K562 (cell line): ENCODE results near the gene HSPE1. TPM values are rescaled to one million over a fixed set of nuclear protein-coding genes. Genes with fewer than 3 reads are reported as not detected.

Experiments used
- ATAC-seq: fragments of 200-7000 bp; cut with Tn5 transposase; 3 replicates; pipeline ENCODE4 v1.9.1; 2020; ENCODE audit warnings: moderate library complexity
- BruUV-seq: library from RNA; stranded (reverse); fragments of 400-500 nt; replicated peaks from 2 replicates; lab custom pipeline; 2021; lab: Mats Ljungman, UMichigan
- CTCF ChIA-PET: fragments of 300-600 bp; formaldehyde crosslinking; extraction: SDS; loops from one replicate; lab custom pipeline; 2021; ENCODE audit warnings: low intra/inter-chr PET ratio; lab: Yijun Ruan, JAX
- POLR2A ChIA-PET: fragments of 300-600, 350-650 bp; sonication (Branson Sonifier 250); formaldehyde crosslinking; extraction: SDS; loops from one replicate; lab custom pipeline; 2021; ENCODE audit warnings: antibody characterized with exemption, inconsistent platforms; lab: Yijun Ruan, JAX
- DNase-seq, 4 experiments: peaks; one replicate each; pipeline versions ENCODE4 v3.0.0 to v3.0.0-alpha.2; 2011 to 2018; ENCODE audit warnings: low spot score in 3 of 4, mixed read lengths in 3 of 4; ENCODE audit errors: extremely low read depth in 1 of 4
- FAIRE-seq: peaks from 2 replicates; lab custom pipeline; 2011; peaks lifted over from hg19 to GRCh38; lab: Jason Lieb, UNC
- H2AFZ ChIP-seq: 2 replicates; pipeline ENCODE4 v1.6.0; 2011; ENCODE audit warnings: low read depth, low read length, control low read depth, inconsistent platforms
- H3K27ac ChIP-seq: fragments of 200-600 bp; 3 replicates; pipeline ENCODE4 v1.8.0; 2011; ENCODE audit warnings: low read depth, mild to moderate bottlenecking, control low read depth, inconsistent platforms, low read length, moderate library complexity, mixed read lengths; ENCODE audit errors: extremely low read depth
- H3K27me3 ChIP-seq, 2 experiments: fragments of 300-600 bp in 1 of 2; 2 replicates in 1 of 2; 3 replicates in 1 of 2; pipeline versions ENCODE4 v1.6.0 to v1.8.0; 2011; ENCODE audit warnings: inconsistent platforms in 2 of 2, low read length in 2 of 2, mild to moderate bottlenecking in 1 of 2, mixed read lengths in 1 of 2, moderate library complexity in 1 of 2; ENCODE audit not compliant: control insufficient read depth in 2 of 2, insufficient read depth in 2 of 2
- H3K36me3 ChIP-seq: fragments of 300-600 bp; 3 replicates; pipeline ENCODE4 v1.8.0; 2011; ENCODE audit warnings: mild to moderate bottlenecking, low read length, inconsistent platforms; ENCODE audit not compliant: control insufficient read depth, insufficient read depth
- H3K4me1 ChIP-seq, 2 experiments: fragments of 200-600 bp in 1 of 2; replicated peaks in 1 of 2; 2 replicates in 1 of 2; 3 replicates in 1 of 2; pipeline versions ENCODE4 v1.5.1 to v1.8.0; 2011; ENCODE audit warnings: inconsistent platforms in 2 of 2, low read length in 2 of 2, mild to moderate bottlenecking in 1 of 2, mixed read lengths in 1 of 2, moderate library complexity in 1 of 2; ENCODE audit not compliant: control insufficient read depth in 2 of 2, insufficient read depth in 2 of 2
- H3K4me2 ChIP-seq: 2 replicates; pipeline ENCODE4 v1.6.1; 2011; ENCODE audit warnings: low read length, control low read depth, inconsistent platforms, mixed read lengths; ENCODE audit not compliant: insufficient read depth
- H3K4me3 ChIP-seq: fragments of 200-600 bp; sonication (generic), shearing (Covaris generic); 2 replicates; pipeline ENCODE4 v1.5.1; 2016; ENCODE audit warnings: control low read depth, inconsistent platforms
- H3K79me2 ChIP-seq: fragments of 200-600 bp; 3 replicates; pipeline ENCODE4 v1.8.0; 2011; ENCODE audit warnings: low read length, inconsistent platforms; ENCODE audit not compliant: control insufficient read depth, insufficient read depth
- H3K9ac ChIP-seq, 2 experiments: 2 replicates each; pipeline versions ENCODE4 v1.6.0 to v1.6.1; 2011; ENCODE audit warnings: low read depth in 2 of 2, low read length in 2 of 2, control low read depth in 1 of 2, inconsistent platforms in 1 of 2, mild to moderate bottlenecking in 1 of 2, mixed read lengths in 1 of 2; ENCODE audit not compliant: insufficient read depth in 1 of 2
- H3K9me1 ChIP-seq: one replicate; pipeline ENCODE4 v1.6.0; 2011; ENCODE audit warnings: inconsistent platforms, mild to moderate bottlenecking, low read length, moderate library complexity; ENCODE audit not compliant: control insufficient read depth, insufficient read depth
- H3K9me3 ChIP-seq: replicated peaks from 2 replicates; pipeline ENCODE4 v1.5.1; 2011; ENCODE audit warnings: low read depth, low read length, inconsistent platforms; ENCODE audit not compliant: control insufficient read depth, insufficient read depth
- H4K20me1 ChIP-seq: replicated peaks from 2 replicates; pipeline ENCODE4 v1.6.1; 2011; ENCODE audit warnings: low read length, inconsistent platforms, mixed read lengths; ENCODE audit not compliant: control insufficient read depth, insufficient read depth
- FUS ChIP-seq: fragments of 200-400 bp; formaldehyde crosslinking; optimal IDR thresholded peaks from 2 replicates; pipeline ENCODE3; 2017; ENCODE audit warnings: low read depth, low read length
- GABPB1 ChIP-seq: sonication (generic); formaldehyde crosslinking; IDR thresholded peaks from 2 replicates; pipeline ENCODE4 v1.8.0; 2022; ENCODE audit warnings: mild to moderate bottlenecking, missing genetic modification reagents
- MED1 ChIP-seq: sonication (generic); formaldehyde crosslinking; IDR thresholded peaks from 2 replicates; pipeline ENCODE4 v1.8.1; 2023; ENCODE audit warnings: missing genetic modification reagents, borderline replicate concordance
- TFE3 ChIP-seq: fragments of 450-650 bp; formaldehyde crosslinking; IDR thresholded peaks from 2 replicates; pipeline ENCODE4 v1.4.0; 2020; ENCODE audit warnings: mild to moderate bottlenecking, mixed read lengths
- WGBS: fragments of 100-300 bp; shearing (Covaris generic); methylation state at CpG from one replicate; pipeline ENCODE4 v1.1.6; 2016; ENCODE audit warnings: low coverage, mixed read lengths; ENCODE audit not compliant: insufficient coverage; ENCODE audit errors: missing lambda C conversion rate; 5-methylcytosine and 5-hydroxymethylcytosine counted together
- in situ Hi-C: fragments of 300-500 bp; cut with MboI; formaldehyde crosslinking; loops from 4 replicates; pipeline ENCODE4 v1.15.0; 2018; ENCODE audit warnings: inconsistent platforms, mixed read lengths
- intact Hi-C: fragments of 100-400 bp; cut with micrococcal nuclease; formaldehyde crosslinking; loops from 2 replicates; pipeline ENCODE4 v1.14.2; 2022
- polyA plus RNA-seq, 8 experiments: library from polyadenylated mRNA; depleted of rRNA in 4 of 8; stranded (reverse) in 5 of 8; unstranded in 3 of 8; fragments of >200 nt; fragmentation: Nextera tagmentation in 2 of 8; fragmentation: Illumina TruSeq in 1 of 8; extraction: Ambion mirVana in 2 of 8; extraction: Trizol in 1 of 8; gene quantifications; 2 replicates each; pipeline versions ENCODE4 v1.2.1 to v1.2.3, GENCODE V29; 2011 to 2014; ENCODE audit warnings: inconsistent platforms in 1 of 8, missing spikeins in 1 of 8
- total RNA-seq, 7 experiments: library from RNA; depleted of rRNA in 6 of 7; stranded (reverse); fragments of >200 nt in 6 of 7; fragmentation: Illumina TruSeq in 2 of 7; extraction: Trizol in 2 of 7; gene quantifications; 2 replicates each; pipeline versions ENCODE4 v1.2.1 to v1.2.3, GENCODE V29; 2011 to 2021; ENCODE audit warnings: low replicate concordance in 1 of 7

The HSPE1 gene
- total and polyA plus RNA-seq, 9 of the 15 experiments (the other 6 are each of a cell fraction or from before 2014, with no cell fraction given): 223 to 1,007 (median 612) TPM

- intact Hi-C loops: no loop called here
- no peaks in the 10 kb centered on the region for H3K9me1 ChIP-seq
- H2AFZ ChIP-seq: no peak overlapping the region
- POLR2A ChIA-PET: interaction anchor here (1.2 kb wide), 1 partner anchor 24 kb away, joined by 4 read pairs; the partner anchor contains the start of gene MOB4
- no peak for FAIRE-seq
- no peak overlapping the region for H3K9ac ChIP-seq
- H3K27ac ChIP-seq: no peak overlapping the region
- TF ChIP-seq GABPB1 (no peak), FUS (no peak), MED1 (CRISPR knock-in tag) (no peak), TFE3 (CRISPR knock-in tag) (no peak)
- TF ChIP-seq, all 486 proteins: peak for 0
- H3K9me3 ChIP-seq: no peaks in the 10 kb centered on the region
- no peaks in the 10 kb centered on the region; the same call in 2 of the 3 replicates for H3K79me2 ChIP-seq
- no peak for DNase-seq
- no peaks in the 10 kb centered on the region for H3K4me1 ChIP-seq
- H3K36me3 ChIP-seq: peaks cover 60% of the 10 kb centered on the region; the same call in 2 of the 3 replicates
- no TSS peak for BruUV-seq
- no peak overlapping the region for H3K4me3 ChIP-seq
- ATAC-seq: no peak
- H3K27me3 ChIP-seq: no peaks in the 10 kb centered on the region
- in situ Hi-C loops: no loop called here
- CTCF ChIA-PET: no interaction called here
- H3K4me2 ChIP-seq: no peak overlapping the region
- no peaks in the 10 kb centered on the region for H4K20me1 ChIP-seq
- WGBS: 94% methylated on average over 1 of the region's 1 CpG
Observed at GRCh38 chr2:197539734-197540133, 39.6 kb downstream of the HSPE1 start.
